Testis (tissue), 2 donors: ENCODE results near the gene NCOR1.

Experiments used
- POLR2A ChIP-seq: fragments of 450-650 bp; IDR thresholded peaks from one replicate; pipeline ENCODE4 v1.6.1; 2017; ENCODE audit warnings: antibody characterized with exemption, mild to moderate bottlenecking, moderate library complexity
- TF ChIP-seq, protein P1 (sequence below), 3 experiments: fragments of 450-650 bp in 2 of 3; fragments of 200-600 bp in 1 of 3; sonication (generic) in 1 of 3; IDR thresholded peaks; one replicate each; pipeline ENCODE4 v1.5.1; 2016 to 2019; ENCODE audit warnings: antibody characterized with exemption in 3 of 3, mild to moderate bottlenecking in 2 of 3, moderate library complexity in 1 of 3

DNA sequence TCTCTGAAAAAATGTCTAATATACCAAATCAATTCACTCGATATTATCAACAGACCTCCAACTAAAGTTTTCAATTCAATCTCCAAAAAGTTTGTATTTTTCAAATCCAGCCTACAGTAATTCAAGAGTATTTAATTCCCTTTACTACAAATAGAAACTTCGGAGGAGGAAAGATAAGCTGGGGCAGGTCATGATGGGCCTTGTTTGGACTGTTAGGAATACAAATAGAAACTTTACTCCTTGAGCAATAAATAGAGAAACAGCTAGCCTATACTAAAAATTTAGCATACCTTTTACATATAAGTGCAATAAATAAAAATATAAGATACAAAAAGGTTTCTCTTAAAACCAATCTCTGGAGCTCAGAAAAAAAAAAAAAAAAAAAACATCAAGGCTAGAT, 98.2 kb downstream of the NCOR1 start:
- TF ChIP-seq, protein P1, sequence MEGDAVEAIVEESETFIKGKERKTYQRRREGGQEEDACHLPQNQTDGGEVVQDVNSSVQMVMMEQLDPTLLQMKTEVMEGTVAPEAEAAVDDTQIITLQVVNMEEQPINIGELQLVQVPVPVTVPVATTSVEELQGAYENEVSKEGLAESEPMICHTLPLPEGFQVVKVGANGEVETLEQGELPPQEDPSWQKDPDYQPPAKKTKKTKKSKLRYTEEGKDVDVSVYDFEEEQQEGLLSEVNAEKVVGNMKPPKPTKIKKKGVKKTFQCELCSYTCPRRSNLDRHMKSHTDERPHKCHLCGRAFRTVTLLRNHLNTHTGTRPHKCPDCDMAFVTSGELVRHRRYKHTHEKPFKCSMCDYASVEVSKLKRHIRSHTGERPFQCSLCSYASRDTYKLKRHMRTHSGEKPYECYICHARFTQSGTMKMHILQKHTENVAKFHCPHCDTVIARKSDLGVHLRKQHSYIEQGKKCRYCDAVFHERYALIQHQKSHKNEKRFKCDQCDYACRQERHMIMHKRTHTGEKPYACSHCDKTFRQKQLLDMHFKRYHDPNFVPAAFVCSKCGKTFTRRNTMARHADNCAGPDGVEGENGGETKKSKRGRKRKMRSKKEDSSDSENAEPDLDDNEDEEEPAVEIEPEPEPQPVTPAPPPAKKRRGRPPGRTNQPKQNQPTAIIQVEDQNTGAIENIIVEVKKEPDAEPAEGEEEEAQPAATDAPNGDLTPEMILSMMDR (IDR thresholded peaks at IDR 0.05), result no peak
- no peak for TF ChIP-seq POLR2A
